OCI-LY3 (cell line): ENCODE results near the gene NFIC.

ENCODE experiments used
- H2AFZ ChIP-seq: fragments of 200-600, 300-600 bp; shearing (Covaris generic); 2 replicates; pipeline ENCODE4 v1.6.0; 2014; ENCODE audit warnings: antibody characterized with exemption, low read depth, low read length
- H3K27ac ChIP-seq: fragments of 200-600, 300-600 bp; sonication (generic); 2 replicates; pipeline ENCODE4 v1.5.1; 2014; ENCODE audit warnings: mild to moderate bottlenecking, low read length, moderate library complexity, mixed read lengths
- H3K27me3 ChIP-seq: fragments of 200-600, 300-600 bp; sonication (generic); 2 replicates; pipeline ENCODE4 v1.6.1; 2014; ENCODE audit warnings: low read depth, low read length, mixed read lengths
- H3K36me3 ChIP-seq: fragments of 200-600, 300-600 bp; sonication (generic); replicated peaks from 2 replicates; pipeline ENCODE3; 2014; ENCODE audit warnings: low read depth, low read length, mixed read lengths
- H3K4me1 ChIP-seq: fragments of 300-600, 200-600 bp; sonication (generic); 2 replicates; pipeline ENCODE4 v1.6.1; 2014; ENCODE audit warnings: low read length, mixed read lengths
- H3K4me2 ChIP-seq: fragments of 200-600, 300-600 bp; sonication (generic); 2 replicates; pipeline ENCODE4 v1.6.1; 2014; ENCODE audit warnings: low read length, mixed read lengths
- H3K4me3 ChIP-seq: fragments of 300-600, 200-600 bp; sonication (generic); 2 replicates; pipeline ENCODE4 v1.5.1; 2014; ENCODE audit warnings: antibody characterized with exemption, mild to moderate bottlenecking, low read length, moderate library complexity
- H3K79me2 ChIP-seq: fragments of 300-600, 200-600 bp; shearing (Covaris generic); 2 replicates; pipeline ENCODE4 v1.6.1; 2014; ENCODE audit warnings: mild to moderate bottlenecking, low read length, mixed read lengths
- H3K9ac ChIP-seq: fragments of 300-600, 200-600 bp; shearing (Covaris generic); 2 replicates; pipeline ENCODE4 v1.6.0; 2014; ENCODE audit warnings: mild to moderate bottlenecking, low read length, moderate library complexity
- H3K9me3 ChIP-seq: fragments of 200-600, 300-600 bp; shearing (Covaris generic); 2 replicates; pipeline ENCODE4 v1.6.1; 2014; ENCODE audit warnings: low read length, mixed read lengths; ENCODE audit not compliant: insufficient read depth
- H4K20me1 ChIP-seq: fragments of 200-600, 300-600 bp; sonication (generic); 2 replicates; pipeline ENCODE4 v1.6.1; 2016; ENCODE audit warnings: low read length, mixed read lengths; ENCODE audit not compliant: insufficient read depth
- CTCF ChIP-seq: fragments of 200-600, 300-600 bp; sonication (generic); IDR thresholded peaks from 2 replicates; pipeline ENCODE4 v1.5.1; 2014; ENCODE audit warnings: antibody characterized with exemption, low read length, low read depth
- EZH2phosphoT487 ChIP-seq: fragments of 200-600 bp; shearing (Covaris generic); IDR thresholded peaks from 2 replicates; pipeline ENCODE4 v1.6.1; 2018; ENCODE audit warnings: antibody characterized with exemption, mixed run types, low read depth

The NFIC gene

GRCh38 chr19:3491396-3492119 lies 125.2 kb downstream of the NFIC start:
- Histone ChIP-seq H3K36me3 (peaks cover 29% of the 10 kb centered on the region), H3K4me3 (no peak overlapping the region), H2AFZ (no peak overlapping the region), H3K4me2 (no peak overlapping the region), H4K20me1 (no peaks in the 10 kb centered on the region; the same call in 1 of the 2 replicates), H3K4me1 (no peaks in the 10 kb centered on the region), H3K79me2 (peaks cover under 1% of the 10 kb centered on the region; the same call in 1 of the 2 replicates), H3K27me3 (no peaks in the 10 kb centered on the region), H3K9me3 (no peaks in the 10 kb centered on the region), H3K27ac (no peak overlapping the region), H3K9ac (no peak overlapping the region)
- TF ChIP-seq CTCF, result no peak
- no peak for TF ChIP-seq EZH2phosphoT487

GRCh38 chr19:3492131-3492839 lies 125.9 kb downstream of the NFIC start:
- Histone ChIP-seq H3K4me2 (no peak overlapping the region), H3K4me3 (no peak overlapping the region), H2AFZ (no peak overlapping the region), H3K79me2 (peaks cover 8% of the 10 kb centered on the region; the same call in 1 of the 2 replicates), H3K36me3 (peaks cover 35% of the 10 kb centered on the region), H3K27me3 (no peaks in the 10 kb centered on the region), H3K27ac (no peak overlapping the region), H3K9me3 (no peaks in the 10 kb centered on the region), H3K4me1 (no peaks in the 10 kb centered on the region), H3K9ac (no peak overlapping the region), H4K20me1 (no peaks in the 10 kb centered on the region; the same call in 1 of the 2 replicates)
- TF ChIP-seq EZH2phosphoT487, result no peak
- TF ChIP-seq CTCF, result no peak

- no peak overlapping the region for H3K4me2 ChIP-seq
- peaks cover 36% of the 10 kb centered on the region for H3K36me3 ChIP-seq
- H3K27me3 ChIP-seq, result no peaks in the 10 kb centered on the region
- TF ChIP-seq EZH2phosphoT487, result no peak
- no peak for TF ChIP-seq CTCF
- H4K20me1 ChIP-seq, result no peaks in the 10 kb centered on the region; the same call in 1 of the 2 replicates
- no peak overlapping the region for H3K4me3 ChIP-seq
- H3K79me2 ChIP-seq, result peaks cover 14% of the 10 kb centered on the region
- no peak overlapping the region for H3K27ac ChIP-seq
- no peak overlapping the region for H3K9ac ChIP-seq
- no peaks in the 10 kb centered on the region for H3K9me3 ChIP-seq
- H2AFZ ChIP-seq, result no peak overlapping the region
- no peaks in the 10 kb centered on the region for H3K4me1 ChIP-seq
Observed at GRCh38 chr19:3492919-3493318, 126.5 kb downstream of the NFIC start.

GRCh38 chr19:3493651-3494050 lies 127.3 kb downstream of the NFIC start:
- no peak overlapping the region for H2AFZ ChIP-seq
- H3K27me3 ChIP-seq, result no peaks in the 10 kb centered on the region
- no peaks in the 10 kb centered on the region; the same call in 1 of the 2 replicates for H4K20me1 ChIP-seq
- H3K9me3 ChIP-seq, result no peaks in the 10 kb centered on the region
- H3K4me2 ChIP-seq, result no peak overlapping the region
- H3K79me2 ChIP-seq, result peaks cover 21% of the 10 kb centered on the region
- H3K4me1 ChIP-seq, result no peaks in the 10 kb centered on the region
- no peak overlapping the region for H3K27ac ChIP-seq
- H3K9ac ChIP-seq, result no peak overlapping the region
- H3K4me3 ChIP-seq, result no peak overlapping the region
- H3K36me3 ChIP-seq, result peaks cover 33% of the 10 kb centered on the region
- no peak for TF ChIP-seq EZH2phosphoT487
- TF ChIP-seq CTCF, result no peak
